CD4-positive, CD25-positive, alpha-beta regulatory T cell (primary cell): ENCODE results near the gene PSMA7. TPM values are rescaled to one million over a fixed set of nuclear protein-coding genes. Genes with fewer than 3 reads are reported as not detected.

Experiments
- ATAC-seq, 2 donors: fragments of 150-1000 bp; cut with Tn5 transposase; one replicate each; pipeline ENCODE4 v1.10.0; 2021; ENCODE audit warnings: low read depth in 2 of 2, moderate number of reproducible peaks in 2 of 2, moderate library complexity in 1 of 2
- DNase-seq, 3 donors: peaks; one replicate each; pipeline versions ENCODE4 v3.0.0 to v3.0.0-alpha.2; 2012 to 2022; ENCODE audit warnings: mixed read lengths in 1 of 3
- H3K27ac ChIP-seq: one replicate; pipeline ENCODE4 v1.7.0; 2013; ENCODE audit warnings: mild to moderate bottlenecking, low read length; ENCODE audit not compliant: insufficient read depth, poor library complexity, severe bottlenecking
- H3K27me3 ChIP-seq: one replicate; pipeline ENCODE4 v1.7.0; 2013; ENCODE audit warnings: low read length; ENCODE audit not compliant: control insufficient read depth, insufficient read depth
- H3K36me3 ChIP-seq: one replicate; pipeline ENCODE4 v1.7.0; 2013; ENCODE audit warnings: mild to moderate bottlenecking, low read length, moderate library complexity; ENCODE audit not compliant: control insufficient read depth, insufficient read depth
- H3K4me1 ChIP-seq: 2 replicates; pipeline ENCODE4 v1.7.0; 2013; ENCODE audit warnings: mild to moderate bottlenecking, low read length; ENCODE audit not compliant: insufficient read depth, control insufficient read depth, poor library complexity, severe bottlenecking
- H3K4me3 ChIP-seq: one replicate; pipeline ENCODE4 v1.7.0; 2013; ENCODE audit warnings: low read depth, mild to moderate bottlenecking, low read length, moderate library complexity
- H3K9me3 ChIP-seq, 2 experiments: 1 replicate in 1 of 2; 2 replicates in 1 of 2; pipeline ENCODE4 v1.7.0; 2013; ENCODE audit warnings: low read length in 2 of 2, mild to moderate bottlenecking in 1 of 2, moderate library complexity in 1 of 2; ENCODE audit not compliant: control insufficient read depth in 2 of 2
- H3K27ac Mint-ChIP-seq, 3 donors: one replicate each; pipeline ENCODE4 v1.8.0; 2020 to 2022; ENCODE audit warnings: mild to moderate bottlenecking in 3 of 3, mixed read lengths in 3 of 3, moderate library complexity in 2 of 3
- H3K27me3 Mint-ChIP-seq: one replicate; pipeline ENCODE4 v1.8.0; 2022; ENCODE audit warnings: mild to moderate bottlenecking, mixed read lengths
- H3K36me3 Mint-ChIP-seq: one replicate; pipeline ENCODE4 v1.8.0; 2020; ENCODE audit warnings: mixed read lengths
- H3K4me1 Mint-ChIP-seq, 4 donors: one replicate each; pipeline ENCODE4 v1.8.0; 2020 to 2022; ENCODE audit warnings: mixed read lengths in 4 of 4, mild to moderate bottlenecking in 1 of 4
- H3K4me3 Mint-ChIP-seq, 4 donors: one replicate each; pipeline ENCODE4 v1.8.0; 2020 to 2022; ENCODE audit warnings: mild to moderate bottlenecking in 4 of 4, mixed read lengths in 4 of 4, moderate library complexity in 3 of 4
- H3K9me3 Mint-ChIP-seq, 7 donors: one replicate each; pipeline ENCODE4 v1.8.0; 2020 to 2022; ENCODE audit warnings: mixed read lengths in 7 of 7, mild to moderate bottlenecking in 3 of 7, moderate library complexity in 2 of 7
- polyA plus RNA-seq, 4 donors: library from polyadenylated mRNA; unstranded; fragments of 300-500 nt; fragmentation: Illumina TruSeq; gene quantifications; one replicate each; pipeline ENCODE4 v1.2.3, GENCODE V29; 2021
- total RNA-seq: library from RNA; stranded (reverse); gene quantifications from one replicate; pipeline ENCODE4 v1.2.3, GENCODE V29; 2022

The PSMA7 gene
- total and polyA plus RNA-seq, 5 donors from 2014 or later: 172 to 670 (median 553) TPM

GRCh38 chr20:62183426-62184142 lies 40.4 kb upstream of the PSMA7 start:
- DNase-seq: no peak

GRCh38 chr20:62182469-62183425 lies 39.6 kb upstream of the PSMA7 start, which contains the start of gene MTG2:
Gene MTG2 (plus strand): TSS chr20:62183028. CDS start chr20:62193421, 10,393 bp downstream.
- H3K9me3 Mint-ChIP-seq: no peaks in the 10 kb centered on the region
- H3K36me3 Mint-ChIP-seq: no peaks in the 10 kb centered on the region
- Histone ChIP-seq H3K27ac (peak within 1 kb of the TSS; percentile 91), H3K4me1 (peaks cover 19% of the 10 kb centered on the region), H3K36me3 (no peaks in the 10 kb centered on the region), H3K4me3 (peak within 1 kb of the TSS; percentile 94), H3K9me3 (no peaks in the 10 kb centered on the region), H3K27me3 (no peaks in the 10 kb centered on the region)
- peak; percentile 93 to 97 (median 93) for DNase-seq
- peak within 1 kb of the TSS; percentile 93 to 96 (median 93) for H3K27ac Mint-ChIP-seq
- peak; percentile 89 to 92 for ATAC-seq
- peaks cover 19 to 45% (median 35%) of the 10 kb centered on the region in 4 donors for H3K4me1 Mint-ChIP-seq
- H3K27me3 Mint-ChIP-seq: no peaks in the 10 kb centered on the region
- peak within 1 kb of the TSS; percentile 92 to 99 (median 96) for H3K4me3 Mint-ChIP-seq

More at GRCh38 chr20:62183426-62184142, 40.4 kb upstream of the PSMA7 start:
- no peaks in the 10 kb centered on the region for H3K9me3 Mint-ChIP-seq
- ATAC-seq: no peak
- Histone ChIP-seq H3K27me3 (no peaks in the 10 kb centered on the region), H3K36me3 (no peaks in the 10 kb centered on the region), H3K27ac (peak overlapping the region; percentile 91), H3K4me1 (peaks cover 19% of the 10 kb centered on the region), H3K9me3 (no peaks in the 10 kb centered on the region), H3K4me3 (peak overlapping the region; percentile 94)
- H3K27ac Mint-ChIP-seq: peak overlapping the region; percentile 77 to 96 (median 93)
- peak overlapping the region; percentile 92 to 99 (median 96) for H3K4me3 Mint-ChIP-seq
- peaks cover 20 to 50% (median 37%) of the 10 kb centered on the region in 4 donors for H3K4me1 Mint-ChIP-seq
- no peaks in the 10 kb centered on the region for H3K27me3 Mint-ChIP-seq
- no peaks in the 10 kb centered on the region for H3K36me3 Mint-ChIP-seq

DNA sequence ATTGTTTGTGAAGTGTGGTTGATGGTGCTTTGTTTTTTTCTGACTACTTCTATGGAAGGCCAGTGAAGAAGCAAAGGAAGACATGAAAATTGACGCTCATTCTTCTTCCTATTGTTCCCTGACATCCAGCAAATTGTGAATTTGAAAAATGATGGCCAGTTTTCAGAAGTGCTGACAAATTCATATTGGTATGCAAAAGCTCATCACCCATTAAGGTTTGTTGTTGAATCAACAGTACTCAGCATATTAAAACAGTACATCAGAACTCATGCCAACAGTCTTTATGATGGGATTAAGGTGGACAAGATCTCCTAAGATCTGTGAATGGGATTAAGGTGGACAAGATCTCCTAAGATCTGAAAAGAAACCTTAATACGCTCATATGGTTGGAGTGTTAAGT lies 38.6 kb upstream of the PSMA7 start:
- no peaks in the 10 kb centered on the region for H3K9me3 Mint-ChIP-seq
- no peaks in the 10 kb centered on the region for H3K9me3 ChIP-seq
- H3K36me3 ChIP-seq: no peaks in the 10 kb centered on the region
- DNase-seq (no peak), ATAC-seq (no peak)
- peaks cover 10 to 37% (median 28%) of the 10 kb centered on the region in 4 donors for H3K4me1 Mint-ChIP-seq
- no peaks in the 10 kb centered on the region for H3K27me3 Mint-ChIP-seq
- peak overlapping the region; percentile 87 for H3K4me3 ChIP-seq
- no peaks in the 10 kb centered on the region for H3K36me3 Mint-ChIP-seq
- H3K4me1 ChIP-seq: peaks cover 19% of the 10 kb centered on the region
- H3K27ac Mint-ChIP-seq: peak overlapping the region; percentile 93 to 96 (median 93)
- no peaks in the 10 kb centered on the region for H3K27me3 ChIP-seq
- peak overlapping the region; percentile 91 for H3K27ac ChIP-seq
- H3K4me3 Mint-ChIP-seq: peak overlapping the region; percentile 92 to 99 (median 96)

GRCh38 chr20:62179162-62179504 lies 35.9 kb upstream of the PSMA7 start:
- Histone ChIP-seq H3K27ac (no peak overlapping the region), H3K4me3 (no peak overlapping the region), H3K36me3 (no peaks in the 10 kb centered on the region), H3K27me3 (no peaks in the 10 kb centered on the region), H3K9me3 (no peaks in the 10 kb centered on the region), H3K4me1 (peaks cover 16% of the 10 kb centered on the region)
- Mint-ChIP-seq H3K27me3 (no peaks in the 10 kb centered on the region), H3K4me3 (no peak overlapping the region), H3K36me3 (peaks cover 8% of the 10 kb centered on the region), H3K9me3 (no peaks in the 10 kb centered on the region), H3K4me1 (peaks cover 9 to 19% (median 16%) of the 10 kb centered on the region in 4 donors), H3K27ac (peak overlapping the region in 1 of 3 donors; percentile 65)
- DNase-seq (no peak), ATAC-seq (no peak)

DNA sequence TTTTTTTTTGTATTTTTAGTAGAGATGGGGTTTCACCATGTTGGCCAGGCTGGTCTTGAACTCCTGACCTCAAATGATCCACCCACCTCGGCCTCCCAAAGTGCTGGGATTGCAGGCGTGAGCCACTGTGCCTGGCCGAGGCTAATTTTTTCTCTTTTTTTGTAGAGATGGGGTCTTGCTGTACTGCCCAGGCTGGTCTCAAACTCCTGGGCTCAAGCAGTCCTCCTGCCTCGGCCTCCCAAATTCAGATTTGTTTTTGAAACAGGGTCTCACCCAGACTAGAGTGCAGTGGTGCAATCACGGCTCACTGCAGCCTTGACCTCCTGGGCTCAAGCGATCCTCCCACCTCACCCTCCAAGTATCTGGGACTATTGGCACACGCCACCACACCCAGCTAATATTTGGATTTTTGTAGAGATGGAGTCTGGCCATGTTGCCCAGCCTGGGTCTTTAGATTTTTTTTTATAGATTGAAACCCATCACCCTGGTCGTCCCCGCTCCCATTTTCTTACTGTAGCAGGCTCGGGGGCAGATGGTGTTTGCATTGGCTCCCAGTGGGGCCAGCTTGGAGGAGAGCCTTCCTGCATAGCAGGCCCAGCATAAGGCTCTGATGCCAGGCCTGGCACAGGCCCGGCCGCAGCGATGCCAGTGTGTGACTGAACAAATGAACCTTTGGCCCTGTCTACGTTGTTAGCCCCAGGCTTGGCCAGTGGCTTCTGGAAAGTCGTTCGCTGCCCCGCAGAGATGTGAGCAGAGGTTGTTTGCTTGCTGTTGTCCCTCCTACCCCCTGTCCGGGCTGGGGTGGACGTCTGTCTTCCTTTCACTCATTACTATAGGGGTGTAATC lies 35.3 kb upstream of the PSMA7 start:
- Histone ChIP-seq H3K36me3 (no peaks in the 10 kb centered on the region), H3K4me1 (peaks cover 11% of the 10 kb centered on the region), H3K27ac (no peak overlapping the region), H3K4me3 (no peak overlapping the region), H3K27me3 (no peaks in the 10 kb centered on the region), H3K9me3 (no peaks in the 10 kb centered on the region)
- peaks cover 12% of the 10 kb centered on the region for H3K36me3 Mint-ChIP-seq
- DNase-seq (no peak), ATAC-seq (no peak)
- H3K9me3 Mint-ChIP-seq: no peaks in the 10 kb centered on the region
- peak overlapping the region in 1 of 3 donors; percentile 65 for H3K27ac Mint-ChIP-seq
- no peaks in the 10 kb centered on the region for H3K27me3 Mint-ChIP-seq
- no peak overlapping the region for H3K4me3 Mint-ChIP-seq
- H3K4me1 Mint-ChIP-seq: peaks cover 8 to 15% (median 10%) of the 10 kb centered on the region in 4 donors

DNA sequence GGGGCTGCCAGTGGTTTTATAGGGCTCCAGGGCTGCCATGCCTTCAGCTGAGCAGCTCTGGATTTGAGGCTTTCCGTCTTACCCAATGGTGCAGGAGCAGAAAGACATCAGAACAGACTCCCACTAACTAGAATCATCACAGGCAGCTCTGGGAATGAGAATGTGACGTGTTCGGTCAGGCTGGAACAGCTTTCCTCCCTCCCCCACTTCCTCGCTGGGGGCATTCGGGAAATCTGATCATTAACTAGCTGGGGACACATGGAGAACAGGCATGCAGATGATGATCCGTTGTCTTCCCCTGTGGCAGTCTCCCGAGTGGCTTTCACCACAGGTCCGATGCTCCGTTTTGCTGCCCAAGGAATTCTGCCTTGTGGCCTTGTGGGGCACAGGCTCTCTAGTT lies 34.1 kb upstream of the PSMA7 start:
- no peak overlapping the region for H3K27ac ChIP-seq
- no peaks in the 10 kb centered on the region for H3K9me3 ChIP-seq
- DNase-seq: no peak
- H3K36me3 Mint-ChIP-seq: peaks cover 12% of the 10 kb centered on the region
- no peak overlapping the region for H3K4me3 Mint-ChIP-seq
- H3K27me3 Mint-ChIP-seq: no peaks in the 10 kb centered on the region
- H3K27me3 ChIP-seq: no peaks in the 10 kb centered on the region
- H3K9me3 Mint-ChIP-seq: no peaks in the 10 kb centered on the region
- H3K27ac Mint-ChIP-seq: no peak overlapping the region
- H3K4me1 ChIP-seq: peaks cover 5% of the 10 kb centered on the region
- no peaks in the 10 kb centered on the region for H3K36me3 ChIP-seq
- H3K4me1 Mint-ChIP-seq: peaks cover 7 to 8% (median 8%) of the 10 kb centered on the region in 4 donors
- no peak overlapping the region for H3K4me3 ChIP-seq
- ATAC-seq: no peak

DNA sequence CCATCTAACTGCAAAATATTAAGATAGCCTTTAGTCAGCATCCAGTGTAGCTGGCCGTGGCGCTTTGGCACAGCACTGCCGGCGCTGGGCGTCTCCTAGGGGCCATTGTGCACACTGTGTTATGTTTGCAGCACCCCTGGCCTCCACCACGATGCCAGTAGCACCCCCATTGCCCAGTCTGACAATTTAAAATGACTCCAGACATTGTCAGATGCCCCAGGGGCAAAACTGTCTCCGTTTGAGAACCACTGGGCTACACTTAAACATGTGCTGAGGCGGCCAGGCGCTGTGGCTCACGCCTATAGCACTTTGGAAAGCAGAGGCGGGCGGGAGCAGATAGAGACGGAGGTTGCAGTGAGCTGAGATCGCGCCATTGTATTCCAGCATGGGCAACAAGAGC lies 33.7 kb upstream of the PSMA7 start:
- Mint-ChIP-seq H3K4me1 (peaks cover 3 to 4% (median 3%) of the 10 kb centered on the region in 4 donors), H3K27me3 (no peaks in the 10 kb centered on the region), H3K27ac (peak overlapping the region in 1 of 3 donors; percentile 32), H3K36me3 (peaks cover 12% of the 10 kb centered on the region), H3K4me3 (no peak overlapping the region), H3K9me3 (no peaks in the 10 kb centered on the region)
- no peak for DNase-seq
- Histone ChIP-seq H3K27ac (no peak overlapping the region), H3K9me3 (no peaks in the 10 kb centered on the region), H3K36me3 (no peaks in the 10 kb centered on the region), H3K27me3 (no peaks in the 10 kb centered on the region), H3K4me3 (no peak overlapping the region), H3K4me1 (peaks cover 1% of the 10 kb centered on the region)
- ATAC-seq: no peak
